ENCODE data around the gene KRTAP5-3.

DNA sequence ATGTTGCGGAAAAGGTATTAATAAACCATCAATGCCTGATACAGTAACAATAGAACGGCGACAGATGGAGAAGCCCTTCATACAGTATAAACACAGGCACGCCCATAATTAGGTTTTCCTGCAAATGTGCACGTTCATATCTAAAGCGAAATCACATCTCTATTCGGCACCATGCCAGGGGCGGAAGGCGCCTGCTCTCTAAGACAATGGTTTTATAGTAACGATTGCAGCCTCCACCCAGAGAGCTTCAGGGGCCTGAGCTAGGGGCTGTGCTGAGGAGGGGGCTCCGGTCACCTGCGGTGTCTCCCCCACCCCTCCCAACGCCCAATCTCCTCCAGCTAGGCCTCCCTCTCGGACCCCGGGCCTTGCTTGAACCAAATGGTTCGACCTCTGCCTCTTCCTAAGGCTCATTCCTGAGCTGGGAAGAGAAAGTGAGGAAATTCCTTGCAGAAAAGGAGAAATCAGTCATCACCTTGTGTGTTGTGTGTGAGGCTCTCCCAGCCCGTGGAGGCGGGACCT is 30.9 kb upstream of the KRTAP5-3 start:
- no peak for TF ChIP-seq EZH2 (IDR thresholded peaks at IDR 0.05; ENCODE audit: borderline replicate concordance, insufficient read depth, low read depth, low read length, poor library complexity, severe bottlenecking)
- TF ChIP-seq, protein P1, sequence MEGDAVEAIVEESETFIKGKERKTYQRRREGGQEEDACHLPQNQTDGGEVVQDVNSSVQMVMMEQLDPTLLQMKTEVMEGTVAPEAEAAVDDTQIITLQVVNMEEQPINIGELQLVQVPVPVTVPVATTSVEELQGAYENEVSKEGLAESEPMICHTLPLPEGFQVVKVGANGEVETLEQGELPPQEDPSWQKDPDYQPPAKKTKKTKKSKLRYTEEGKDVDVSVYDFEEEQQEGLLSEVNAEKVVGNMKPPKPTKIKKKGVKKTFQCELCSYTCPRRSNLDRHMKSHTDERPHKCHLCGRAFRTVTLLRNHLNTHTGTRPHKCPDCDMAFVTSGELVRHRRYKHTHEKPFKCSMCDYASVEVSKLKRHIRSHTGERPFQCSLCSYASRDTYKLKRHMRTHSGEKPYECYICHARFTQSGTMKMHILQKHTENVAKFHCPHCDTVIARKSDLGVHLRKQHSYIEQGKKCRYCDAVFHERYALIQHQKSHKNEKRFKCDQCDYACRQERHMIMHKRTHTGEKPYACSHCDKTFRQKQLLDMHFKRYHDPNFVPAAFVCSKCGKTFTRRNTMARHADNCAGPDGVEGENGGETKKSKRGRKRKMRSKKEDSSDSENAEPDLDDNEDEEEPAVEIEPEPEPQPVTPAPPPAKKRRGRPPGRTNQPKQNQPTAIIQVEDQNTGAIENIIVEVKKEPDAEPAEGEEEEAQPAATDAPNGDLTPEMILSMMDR (IDR thresholded peaks at IDR 0.05) = no peak
